Glutamatergic neuron (in vitro differentiated cells): ENCODE measurements around the gene ADCY1. TPM values are rescaled to one million over a fixed set of nuclear protein-coding genes. Genes with fewer than 3 reads are reported as not detected.

Experiments
- DNase-seq: peaks from one replicate; pipeline ENCODE4 v3.0.0; 2022
- H3K27ac Mint-ChIP-seq: one replicate; pipeline ENCODE4 v1.8.0; 2020; ENCODE audit warnings: mild to moderate bottlenecking, mixed read lengths, inconsistent platforms; ENCODE audit not compliant: unreplicated experiment
- H3K27me3 Mint-ChIP-seq: one replicate; pipeline ENCODE4 v1.8.0; 2020; ENCODE audit warnings: mild to moderate bottlenecking, moderate library complexity, mixed read lengths, inconsistent platforms; ENCODE audit not compliant: unreplicated experiment
- H3K36me3 Mint-ChIP-seq: one replicate; pipeline ENCODE4 v1.8.0; 2020; ENCODE audit warnings: mild to moderate bottlenecking, mixed read lengths, inconsistent platforms; ENCODE audit not compliant: unreplicated experiment
- H3K4me1 Mint-ChIP-seq: one replicate; pipeline ENCODE4 v1.8.0; 2020; ENCODE audit warnings: mild to moderate bottlenecking, low read depth, mixed read lengths, inconsistent platforms; ENCODE audit not compliant: unreplicated experiment
- H3K4me3 Mint-ChIP-seq: one replicate; pipeline ENCODE4 v1.8.0; 2020; ENCODE audit warnings: mild to moderate bottlenecking, mixed read lengths, inconsistent platforms; ENCODE audit not compliant: unreplicated experiment
- H3K9me3 Mint-ChIP-seq: one replicate; pipeline ENCODE4 v1.8.0; 2020; ENCODE audit warnings: mild to moderate bottlenecking, moderate library complexity, mixed read lengths, inconsistent platforms; ENCODE audit not compliant: unreplicated experiment
- total RNA-seq: library from RNA; stranded (reverse); fragmentation: NEBNext Ultra II Directional; extraction: Animal tissue kit (Norgen Biotek cat#: 25700); gene quantifications from one replicate; pipeline ENCODE4 v1.2.1, GENCODE V29; 2021; ENCODE audit not compliant: unreplicated experiment
- TF ChIP-seq, protein P1 (sequence below): fragments of 200-600 bp; sonication (generic); IDR thresholded peaks from one replicate; pipeline ENCODE4 v1.5.0; 2021; ENCODE audit not compliant: partially characterized antibody, unreplicated experiment

The ADCY1 gene
- total RNA-seq, 1 donor from 2014 or later, result 51.9 TPM

DNA sequence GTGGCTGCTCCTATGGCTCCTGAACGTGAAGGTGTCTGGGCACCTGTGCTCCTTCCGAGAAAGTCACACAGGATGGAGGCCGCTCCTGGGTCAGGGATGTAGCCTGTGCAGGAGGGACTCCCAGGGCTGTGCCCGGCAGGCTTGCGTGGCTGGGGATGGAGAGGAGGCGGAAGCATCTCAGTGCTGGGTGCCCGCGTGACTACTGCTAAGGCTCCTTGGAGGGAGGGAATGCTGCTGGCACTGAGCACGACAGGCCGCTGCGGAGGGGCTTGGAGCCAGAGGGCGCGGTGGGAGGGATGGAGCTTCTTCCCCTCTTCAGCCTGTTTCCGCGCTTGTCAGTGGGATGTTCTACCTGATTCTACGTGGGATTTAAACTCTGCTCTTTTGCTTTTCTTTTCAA is 35.0 kb downstream of the ADCY1 start:
- TF ChIP-seq, protein P1, sequence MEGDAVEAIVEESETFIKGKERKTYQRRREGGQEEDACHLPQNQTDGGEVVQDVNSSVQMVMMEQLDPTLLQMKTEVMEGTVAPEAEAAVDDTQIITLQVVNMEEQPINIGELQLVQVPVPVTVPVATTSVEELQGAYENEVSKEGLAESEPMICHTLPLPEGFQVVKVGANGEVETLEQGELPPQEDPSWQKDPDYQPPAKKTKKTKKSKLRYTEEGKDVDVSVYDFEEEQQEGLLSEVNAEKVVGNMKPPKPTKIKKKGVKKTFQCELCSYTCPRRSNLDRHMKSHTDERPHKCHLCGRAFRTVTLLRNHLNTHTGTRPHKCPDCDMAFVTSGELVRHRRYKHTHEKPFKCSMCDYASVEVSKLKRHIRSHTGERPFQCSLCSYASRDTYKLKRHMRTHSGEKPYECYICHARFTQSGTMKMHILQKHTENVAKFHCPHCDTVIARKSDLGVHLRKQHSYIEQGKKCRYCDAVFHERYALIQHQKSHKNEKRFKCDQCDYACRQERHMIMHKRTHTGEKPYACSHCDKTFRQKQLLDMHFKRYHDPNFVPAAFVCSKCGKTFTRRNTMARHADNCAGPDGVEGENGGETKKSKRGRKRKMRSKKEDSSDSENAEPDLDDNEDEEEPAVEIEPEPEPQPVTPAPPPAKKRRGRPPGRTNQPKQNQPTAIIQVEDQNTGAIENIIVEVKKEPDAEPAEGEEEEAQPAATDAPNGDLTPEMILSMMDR, result no peak
- Mint-ChIP-seq H3K27me3 (peaks cover 14% of the 10 kb centered on the region), H3K4me3 (no peak overlapping the region), H3K9me3 (peaks cover 22% of the 10 kb centered on the region), H3K4me1 (no peaks in the 10 kb centered on the region), H3K27ac (no peak overlapping the region), H3K36me3 (peaks cover 38% of the 10 kb centered on the region)
- DNase-seq, result no peak

DNA sequence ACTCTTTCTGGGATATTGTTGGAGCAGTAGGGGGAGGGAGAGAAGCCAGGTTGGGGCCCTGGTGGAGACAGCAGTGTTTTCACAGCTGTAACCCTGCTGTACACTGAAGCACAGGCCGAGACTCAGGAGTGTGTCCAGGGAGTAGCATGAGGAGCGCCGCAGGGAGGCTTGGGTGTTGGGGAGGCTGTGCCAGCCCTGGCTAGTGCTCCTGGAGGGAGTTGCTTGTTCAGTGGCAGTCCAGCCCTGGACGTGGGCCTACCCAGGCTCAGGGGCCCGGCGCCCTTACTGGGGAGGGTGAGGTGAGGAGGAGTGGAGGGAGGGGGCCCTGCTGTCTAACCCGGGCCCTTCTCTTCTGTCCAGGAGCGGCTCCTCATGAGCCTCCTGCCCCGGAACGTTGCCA is 35.9 kb downstream of the ADCY1 start:
- no peak overlapping the region for H3K4me3 Mint-ChIP-seq
- peaks cover 43% of the 10 kb centered on the region for H3K36me3 Mint-ChIP-seq
- no peak for DNase-seq
- TF ChIP-seq, protein P1, result no peak
- H3K27ac Mint-ChIP-seq, result no peak overlapping the region
- peaks cover 14% of the 10 kb centered on the region for H3K27me3 Mint-ChIP-seq
- no peaks in the 10 kb centered on the region for H3K4me1 Mint-ChIP-seq
- H3K9me3 Mint-ChIP-seq, result peaks cover 22% of the 10 kb centered on the region

DNA sequence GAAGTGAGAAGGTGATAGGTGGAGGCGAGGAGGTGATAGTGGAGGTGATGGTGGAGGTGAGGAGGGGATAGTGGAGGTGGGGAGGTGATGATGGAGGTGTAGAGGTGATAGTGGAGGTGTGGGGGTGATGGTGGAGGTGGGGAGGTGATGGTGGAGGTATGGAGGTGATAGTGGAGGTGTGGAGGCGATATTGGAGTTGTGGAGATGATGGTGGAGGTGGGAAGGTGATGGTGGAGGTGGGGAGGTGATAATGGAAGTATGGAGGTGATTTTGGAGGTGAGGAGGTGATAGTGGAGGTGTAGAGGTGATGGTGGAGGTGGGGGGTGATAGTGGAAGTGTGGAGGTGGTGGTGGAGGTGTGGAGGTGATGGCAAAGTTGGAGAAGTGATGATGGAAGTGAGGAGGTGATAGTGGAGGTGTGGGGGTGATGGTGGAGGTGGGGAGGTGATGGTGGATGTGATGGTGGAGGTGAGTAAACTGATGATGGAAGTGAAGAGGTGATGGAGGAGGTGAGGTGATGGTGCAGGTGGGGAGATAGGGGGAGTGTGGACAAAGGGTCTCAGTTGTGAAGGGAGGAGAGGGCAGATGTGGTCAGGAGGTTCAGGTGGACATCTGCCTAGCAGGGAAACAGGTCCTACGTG is 36.6 kb downstream of the ADCY1 start:
- Mint-ChIP-seq H3K4me3 (no peak overlapping the region), H3K9me3 (peaks cover 22% of the 10 kb centered on the region), H3K4me1 (no peaks in the 10 kb centered on the region), H3K27ac (no peak overlapping the region), H3K27me3 (peaks cover 12% of the 10 kb centered on the region), H3K36me3 (peaks cover 47% of the 10 kb centered on the region)
- no peak for DNase-seq
- TF ChIP-seq, protein P1, result no peak

DNA sequence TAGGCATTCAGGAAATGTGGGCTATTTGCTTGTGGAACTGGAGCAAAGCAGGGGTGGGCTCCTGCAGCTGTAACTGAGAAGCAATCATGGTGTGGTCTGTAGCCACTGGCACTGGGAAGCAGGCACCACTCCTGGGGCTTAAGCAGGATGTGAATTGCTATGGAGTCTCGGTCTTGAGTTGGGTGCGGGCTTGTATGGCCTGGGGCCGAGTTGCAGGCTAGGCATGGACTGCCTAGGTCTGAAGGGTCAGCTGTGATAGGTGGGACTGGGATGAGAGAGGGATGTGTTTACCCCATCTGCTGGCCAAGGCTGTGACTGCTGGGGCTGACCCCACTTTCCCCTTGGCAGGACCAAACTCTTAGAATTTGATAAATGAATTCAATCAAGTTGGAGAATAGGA is 43.0 kb downstream of the ADCY1 start:
- Mint-ChIP-seq H3K4me3 (no peak overlapping the region), H3K27ac (no peak overlapping the region), H3K27me3 (no peaks in the 10 kb centered on the region), H3K36me3 (peaks cover 63% of the 10 kb centered on the region), H3K9me3 (peaks cover 12% of the 10 kb centered on the region), H3K4me1 (no peaks in the 10 kb centered on the region)
- TF ChIP-seq, protein P1, result no peak
- no peak for DNase-seq

DNA sequence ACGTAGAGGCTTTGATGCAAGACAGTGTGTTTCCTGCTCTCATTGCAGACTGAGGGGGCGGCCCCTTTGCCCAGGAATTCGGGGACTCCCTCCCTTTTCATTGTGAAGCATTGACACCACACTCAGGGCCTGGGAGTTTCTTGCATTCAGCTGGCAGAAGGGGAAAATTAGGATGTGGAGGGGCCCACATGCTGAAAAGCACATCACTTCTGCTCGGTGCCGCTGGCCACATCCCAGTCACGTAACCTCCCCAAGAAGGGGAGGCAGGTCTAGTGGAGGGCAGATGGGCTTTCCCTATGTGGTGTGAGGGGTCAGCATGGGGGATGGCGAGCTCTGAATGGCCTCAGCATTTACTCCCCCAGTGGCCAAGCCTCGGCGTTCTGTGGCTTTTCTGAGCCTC is 47.9 kb downstream of the ADCY1 start:
- H3K9me3 Mint-ChIP-seq, result peaks cover 3% of the 10 kb centered on the region
- H3K4me1 Mint-ChIP-seq, result no peaks in the 10 kb centered on the region
- peaks cover 9% of the 10 kb centered on the region for H3K27me3 Mint-ChIP-seq
- peaks cover 30% of the 10 kb centered on the region for H3K36me3 Mint-ChIP-seq
- H3K4me3 Mint-ChIP-seq, result no peak overlapping the region
- no peak overlapping the region for H3K27ac Mint-ChIP-seq
- no peak for DNase-seq
- TF ChIP-seq, protein P1, result no peak
